LHCN-M2 (cell line): ENCODE measurements around the gene REV1. TPM values are rescaled to one million over a fixed set of nuclear protein-coding genes. Genes with fewer than 3 reads are reported as not detected.

Source experiments
- DNase-seq: peaks from one replicate; pipeline ENCODE4 v3.0.0-alpha.2; 2012; ENCODE audit warnings: low read depth
- total RNA-seq: library from RNA; depleted of rRNA; stranded (reverse); fragments of >200 nt; gene quantifications from 2 replicates; pipeline ENCODE4 v1.2.3, GENCODE V29; 2014

REV1 gene
- total RNA-seq, 1 experiment from 2014 or later = 19.0 TPM

- peak; percentile 10 for DNase-seq
These were observed 39.6 kb downstream of the REV1 start for GRCh38 chr2:99450199-99450598.

GRCh38 chr2:99448556-99448955 lies 41.3 kb downstream of the REV1 start:
- peak; percentile 55 for DNase-seq

GRCh38 chr2:99445065-99445464 lies 44.8 kb downstream of the REV1 start:
- no peak for DNase-seq

- no peak for DNase-seq
These were observed 45.6 kb downstream of the REV1 start for GRCh38 chr2:99444222-99444621.

- DNase-seq = no peak
These were observed 47.0 kb downstream of the REV1 start for GRCh38 chr2:99442837-99443236.

- no peak for DNase-seq
These were observed 49.8 kb downstream of the REV1 start for GRCh38 chr2:99439971-99440505.

- no peak for DNase-seq
These were observed 52.9 kb downstream of the REV1 start for GRCh38 chr2:99436874-99437273.

GRCh38 chr2:99433340-99433739 lies 56.5 kb downstream of the REV1 start:
- no peak for DNase-seq

- DNase-seq = no peak
These were observed 58.1 kb downstream of the REV1 start for GRCh38 chr2:99431587-99432275.

- peak; percentile 48 for DNase-seq
These were observed 59.1 kb downstream of the REV1 start for GRCh38 chr2:99430614-99431291.

GRCh38 chr2:99425022-99425421 lies 64.8 kb downstream of the REV1 start:
- peak; percentile 70 for DNase-seq

GRCh38 chr2:99424371-99424770 lies 65.4 kb downstream of the REV1 start:
- DNase-seq = no peak

- no peak for DNase-seq
These were observed 67.2 kb downstream of the REV1 start for GRCh38 chr2:99422599-99422998.

GRCh38 chr2:99421469-99421868 lies 68.3 kb downstream of the REV1 start:
- DNase-seq = peak; percentile 74

GRCh38 chr2:99420751-99421299 lies 69.0 kb downstream of the REV1 start:
- DNase-seq = peak; percentile 81

- peak; percentile 17 for DNase-seq
These were observed 69.8 kb downstream of the REV1 start for GRCh38 chr2:99420031-99420430.

- no peak for DNase-seq
These were observed 72.4 kb downstream of the REV1 start for GRCh38 chr2:99417396-99417795.

GRCh38 chr2:99414566-99414965 lies 75.3 kb downstream of the REV1 start:
- DNase-seq = no peak

- DNase-seq = no peak
These were observed 79.5 kb downstream of the REV1 start for GRCh38 chr2:99410276-99410675.

GRCh38 chr2:99406137-99406536 lies 83.7 kb downstream of the REV1 start:
- no peak for DNase-seq

- no peak for DNase-seq
These were observed 84.8 kb downstream of the REV1 start for GRCh38 chr2:99404797-99405669.
